ENCODE results near the gene RFXAP. TPM values are rescaled to one million over a fixed set of nuclear protein-coding genes. Genes with fewer than 3 reads are reported as not detected.
"Not testable (repeated sequence)": the region's sequence is repeated elsewhere in the genome, so short reads cannot be mapped to it uniquely, and the experiment has no call there.

RFXAP gene
- total RNA-seq, 2 experiments from 2014 or later, result 14.1 to 15.4 TPM

- DNase-seq (no peak), ATAC-seq (no peak)
- Mint-ChIP-seq H3K9me3 (no peaks in the 10 kb centered on the region), H3K27ac (no peak overlapping the region), H3K4me3 (no peak overlapping the region), H3K4me1 (ENCODE audit: low read depth) (no peaks in the 10 kb centered on the region), H3K27me3 (peaks cover 13% of the 10 kb centered on the region), H3K36me3 (ENCODE audit: low read depth) (no peaks in the 10 kb centered on the region)
- TF ChIP-seq CTCF (IDR thresholded peaks at IDR 0.05), result no peak
- CTCF ChIA-PET, result no interaction called here
- intact Hi-C loops (cut with micrococcal nuclease), result no loop called here
- POLR2A ChIA-PET, result no interaction called here
These were observed 42.8 kb upstream of the RFXAP start for GRCh38 chr13:36776175-36776574.

- CTCF ChIA-PET, result no interaction called here
- DNase-seq (no peak), ATAC-seq (no peak)
- Mint-ChIP-seq H3K27ac (no peak overlapping the region), H3K36me3 (ENCODE audit: low read depth) (no peaks in the 10 kb centered on the region), H3K9me3 (no peaks in the 10 kb centered on the region), H3K27me3 (peaks cover 14% of the 10 kb centered on the region), H3K4me1 (ENCODE audit: low read depth) (no peaks in the 10 kb centered on the region), H3K4me3 (no peak overlapping the region)
- POLR2A ChIA-PET, result no interaction called here
- no peak for TF ChIP-seq CTCF (IDR thresholded peaks at IDR 0.05)
- intact Hi-C loops (cut with micrococcal nuclease), result no loop called here
These were observed 40.8 kb upstream of the RFXAP start for GRCh38 chr13:36778083-36778671.

- H3K4me1 Mint-ChIP-seq (ENCODE audit: low read depth), result no peaks in the 10 kb centered on the region
- no peak for DNase-seq
- intact Hi-C loops (cut with micrococcal nuclease), result no loop called here
- no peaks in the 10 kb centered on the region for H3K36me3 Mint-ChIP-seq (ENCODE audit: low read depth)
- CTCF ChIA-PET, result interaction anchor here (0.8 kb wide), 1 partner anchor 48 kb away, joined by 4 read pairs; no protein-coding TSS in a partner anchor
- no peak for ATAC-seq
- no peak overlapping the region for H3K27ac Mint-ChIP-seq
- TF ChIP-seq CTCF (IDR thresholded peaks at IDR 0.05), result no peak
- H3K27me3 Mint-ChIP-seq, result peaks cover 9% of the 10 kb centered on the region
- POLR2A ChIA-PET, result no interaction called here
- H3K9me3 Mint-ChIP-seq, result no peaks in the 10 kb centered on the region
- H3K4me3 Mint-ChIP-seq, result no peak overlapping the region
These were observed 35.1 kb upstream of the RFXAP start for GRCh38 chr13:36783890-36784289.

- H3K27ac Mint-ChIP-seq; ATAC-seq; DNase-seq; H3K4me1 Mint-ChIP-seq (ENCODE audit: low read depth); H3K9me3 Mint-ChIP-seq; intact Hi-C loops (cut with micrococcal nuclease); H3K4me3 Mint-ChIP-seq; POLR2A ChIA-PET; CTCF ChIA-PET; H3K27me3 Mint-ChIP-seq; H3K36me3 Mint-ChIP-seq (ENCODE audit: low read depth): not testable (repeated sequence)
These were observed 32.8 kb upstream of the RFXAP start for GRCh38 chr13:36786175-36786574.

GRCh38 chr13:36787181-36787580 lies 31.8 kb upstream of the RFXAP start:
- Mint-ChIP-seq H3K4me3 (no peak overlapping the region), H3K27me3 (peaks cover 10% of the 10 kb centered on the region), H3K27ac (no peak overlapping the region), H3K9me3 (no peaks in the 10 kb centered on the region), H3K4me1 (ENCODE audit: low read depth) (no peaks in the 10 kb centered on the region), H3K36me3 (ENCODE audit: low read depth) (no peaks in the 10 kb centered on the region)
- POLR2A ChIA-PET, result no interaction called here
- intact Hi-C loops (cut with micrococcal nuclease), result no loop called here
- no peak for TF ChIP-seq CTCF (IDR thresholded peaks at IDR 0.05)
- CTCF ChIA-PET, result no interaction called here
- no peak for ATAC-seq
- no peak for DNase-seq

GRCh38 chr13:36788276-36788675 lies 30.7 kb upstream of the RFXAP start:
- Mint-ChIP-seq H3K4me3 (no peak overlapping the region), H3K36me3 (ENCODE audit: low read depth) (no peaks in the 10 kb centered on the region), H3K9me3 (no peaks in the 10 kb centered on the region), H3K27me3 (peaks cover 8% of the 10 kb centered on the region), H3K4me1 (ENCODE audit: low read depth) (no peaks in the 10 kb centered on the region), H3K27ac (no peak overlapping the region)
- ChIA-PET CTCF (no interaction called here), POLR2A (no interaction called here)
- ATAC-seq (no peak), DNase-seq (no peak)
- intact Hi-C loops (cut with micrococcal nuclease), result no loop called here
- TF ChIP-seq CTCF (IDR thresholded peaks at IDR 0.05), result no peak
